SK-N-SH (cell line): ENCODE results near the gene LAPTM5. TPM values are rescaled to one million over a fixed set of nuclear protein-coding genes. Genes with fewer than 3 reads are reported as not detected.
A peak's percentile ranks its signal among the peaks of the same experiment; 100 is the strongest.

ENCODE experiments used
- CTCF ChIA-PET: fragments of 300-600, 350-600 bp; formaldehyde crosslinking; extraction: SDS; loops from one replicate; lab custom pipeline; 2021; lab: Yijun Ruan, JAX
- POLR2A ChIA-PET: fragments of 350-600 bp; sonication (Branson Sonifier 250); formaldehyde crosslinking; extraction: SDS; loops from one replicate; lab custom pipeline; 2020; ENCODE audit warnings: antibody characterized with exemption, inconsistent platforms; lab: Yijun Ruan, JAX
- DNase-seq: peaks from one replicate; pipeline ENCODE4 v3.0.0; 2012
- H2AFZ ChIP-seq: fragments of 200-600 bp; sonication (generic); 2 replicates; pipeline ENCODE4 v1.8.1; 2016; ENCODE audit warnings: antibody characterized with exemption, mild to moderate bottlenecking, low read depth
- H3F3A ChIP-seq: fragments of 200-600 bp; sonication (generic); replicated peaks from 2 replicates; pipeline ENCODE3; 2016; ENCODE audit warnings: antibody characterized with exemption, mild to moderate bottlenecking; ENCODE audit not compliant: insufficient read depth
- H3K27ac ChIP-seq, 2 experiments: fragments of 200-500 bp in 1 of 2; fragments of 200-600 bp in 1 of 2; sonication (Bioruptor generic) in 1 of 2; sonication (generic), shearing (Covaris generic) in 1 of 2; 2 replicates each; pipeline versions ENCODE4 v1.5.1 to v1.6.1; 2014 to 2016; ENCODE audit warnings: low read depth in 2 of 2, inconsistent platforms in 1 of 2, low read length in 1 of 2, mild to moderate bottlenecking in 1 of 2, mixed read lengths in 1 of 2
- H3K27me3 ChIP-seq: fragments of 200-600 bp; sonication (generic), shearing (Covaris generic); 2 replicates; pipeline ENCODE4 v1.6.1; 2016; ENCODE audit warnings: mixed run types; ENCODE audit not compliant: insufficient read depth
- H3K36me3 ChIP-seq, 2 experiments: fragments of 200-500 bp in 1 of 2; fragments of 200-600 bp in 1 of 2; sonication (Bioruptor generic) in 1 of 2; sonication (generic) in 1 of 2; replicated peaks in 1 of 2; 2 replicates each; pipeline versions ENCODE3 to v1.5.1; 2014 to 2016; ENCODE audit warnings: low read length in 1 of 2, mild to moderate bottlenecking in 1 of 2; ENCODE audit not compliant: insufficient read depth in 2 of 2, control insufficient read depth in 1 of 2
- H3K4me1 ChIP-seq, 2 experiments: fragments of 200-500 bp in 1 of 2; fragments of 200-600 bp in 1 of 2; sonication (Bioruptor generic) in 1 of 2; sonication (generic), shearing (Covaris generic) in 1 of 2; 2 replicates each; pipeline versions ENCODE4 v1.5.1 to v1.6.1; 2014 to 2016; ENCODE audit warnings: low read depth in 1 of 2, low read length in 1 of 2, mixed run types in 1 of 2; ENCODE audit not compliant: insufficient read depth in 2 of 2, control insufficient read depth in 1 of 2
- H3K4me2 ChIP-seq: fragments of 200-600 bp; sonication (generic), shearing (Covaris generic); 2 replicates; pipeline ENCODE4 v1.6.1; 2017; ENCODE audit warnings: mixed run types
- H3K4me3 ChIP-seq, 2 experiments: fragments of 200-500 bp in 1 of 2; fragments of 200-600 bp in 1 of 2; sonication (Bioruptor generic) in 1 of 2; sonication (generic), shearing (Covaris generic) in 1 of 2; 2 replicates each; pipeline versions ENCODE4 v1.5.1 to v1.8.1; 2014 to 2016; ENCODE audit warnings: low read depth in 2 of 2, inconsistent platforms in 1 of 2, low read length in 1 of 2, mild to moderate bottlenecking in 1 of 2, mixed read lengths in 1 of 2, moderate library complexity in 1 of 2
- H3K79me2 ChIP-seq: fragments of 200-600 bp; sonication (generic); 2 replicates; pipeline ENCODE4 v1.8.1; 2017; ENCODE audit warnings: mild to moderate bottlenecking; ENCODE audit not compliant: insufficient read depth
- H3K9ac ChIP-seq: fragments of 200-600 bp; sonication (generic); 2 replicates; pipeline ENCODE4 v1.6.1; 2017; ENCODE audit warnings: mixed run types
- H3K9me2 ChIP-seq: fragments of 200-600 bp; sonication (generic); 2 replicates; pipeline ENCODE4 v1.6.1; 2017; ENCODE audit warnings: mixed run types
- H3K9me3 ChIP-seq: fragments of 200-600 bp; sonication (generic); 2 replicates; pipeline ENCODE4 v1.6.1; 2017; ENCODE audit warnings: mixed run types, mild to moderate bottlenecking, moderate library complexity
- H4K20me1 ChIP-seq: fragments of 200-600 bp; sonication (generic); 2 replicates; pipeline ENCODE4 v1.6.1; 2017; ENCODE audit warnings: mild to moderate bottlenecking, mixed run types; ENCODE audit not compliant: insufficient read depth
- CHD2 ChIP-seq: fragments of 150-350 bp; IDR thresholded peaks from 2 replicates; pipeline ENCODE4 v1.6.1; 2018; ENCODE audit warnings: low read length; ENCODE audit not compliant: partially characterized antibody
- ELF1 ChIP-seq: IDR thresholded peaks from 2 replicates; pipeline ENCODE4 v1.4.0; 2012
- EP300 ChIP-seq, 2 experiments: IDR thresholded peaks; 2 replicates each; pipeline versions ENCODE4 v1.4.0 to v1.6.1; 2012; ENCODE audit warnings: borderline replicate concordance in 1 of 2, low read depth in 1 of 2, low read length in 1 of 2
- FOSL2 ChIP-seq: IDR thresholded peaks from 2 replicates; pipeline ENCODE4 v1.4.0; 2012; ENCODE audit warnings: low read depth, mild to moderate bottlenecking, moderate library complexity, borderline replicate concordance
- FOXJ3 ChIP-seq: sonication (generic); formaldehyde crosslinking; IDR thresholded peaks from 2 replicates; pipeline ENCODE4 v1.5.1; 2020; ENCODE audit warnings: mild to moderate bottlenecking, missing genetic modification reagents
- FOXM1 ChIP-seq: IDR thresholded peaks from 2 replicates; pipeline ENCODE4 v1.4.0; 2012; ENCODE audit warnings: low read depth, mild to moderate bottlenecking
- MAX ChIP-seq: IDR thresholded peaks from 2 replicates; pipeline ENCODE4 v1.4.0; 2012; ENCODE audit warnings: low read depth
- MXI1 ChIP-seq: IDR thresholded peaks from 2 replicates; pipeline ENCODE4 v1.6.1; 2012; ENCODE audit warnings: mild to moderate bottlenecking, low read depth, low read length, improper control_type of control experiment
- NFIC ChIP-seq: IDR thresholded peaks from 2 replicates; pipeline ENCODE4 v1.4.0; 2012; ENCODE audit warnings: borderline replicate concordance
- NRF1 ChIP-seq: IDR thresholded peaks from 2 replicates; pipeline ENCODE4 v1.6.1; 2012; ENCODE audit warnings: low read depth, mild to moderate bottlenecking, low read length
- RCOR1 ChIP-seq: fragments of 150-350 bp; IDR thresholded peaks from 2 replicates; pipeline ENCODE4 v1.6.1; 2017; ENCODE audit warnings: antibody characterized with exemption, low read length
- RFX5 ChIP-seq: IDR thresholded peaks from 2 replicates; pipeline ENCODE4 v1.6.1; 2012; ENCODE audit warnings: mild to moderate bottlenecking, improper control_type of control experiment, low read length
- SMC3 ChIP-seq: IDR thresholded peaks from 2 replicates; pipeline ENCODE4 v1.6.1; 2012; ENCODE audit warnings: low read depth, low read length, improper control_type of control experiment
- TAF1 ChIP-seq: IDR thresholded peaks from 2 replicates; pipeline ENCODE4 v1.6.1; 2012; ENCODE audit warnings: low read depth, mild to moderate bottlenecking, low read length, moderate library complexity, borderline replicate concordance
- TEAD4 ChIP-seq: IDR thresholded peaks from 2 replicates; pipeline ENCODE4 v1.4.0; 2012; ENCODE audit warnings: mild to moderate bottlenecking, borderline replicate concordance; ENCODE audit not compliant: insufficient read depth
- USF1 ChIP-seq: IDR thresholded peaks from 2 replicates; pipeline ENCODE4 v1.4.0; 2012; ENCODE audit warnings: low read depth, borderline replicate concordance
- YY1 ChIP-seq: IDR thresholded peaks from 2 replicates; pipeline ENCODE4 v1.4.0; 2012; ENCODE audit warnings: low read depth, mild to moderate bottlenecking
- WGBS: methylation state at CpG from one replicate; pipeline ENCODE4 v1.1.6; 2017; ENCODE audit warnings: low lambda C conversion rate; 5-methylcytosine and 5-hydroxymethylcytosine counted together
- polyA plus RNA-seq, 3 experiments: library from polyadenylated mRNA; depleted of rRNA; stranded (reverse); fragments of >200 nt; gene quantifications; 2 replicates each; pipeline ENCODE4 v1.2.3, GENCODE V29; 2012

Gene LAPTM5
- polyA plus RNA-seq, 1 of the 3 experiments (the other 2 are of a cell fraction) = 1.1 TPM

- Histone ChIP-seq H3K36me3 (no peaks in the 10 kb centered on the region), H3K79me2 (no peaks in the 10 kb centered on the region), H3K4me1 (peaks cover 3 to 14% of the 10 kb centered on the region in 2 experiments; a peak in 2 of 4 replicates), H4K20me1 (0 out of 2 replicates have a peak, but pooled peaks cover 7% of the 10 kb centered on the region), H3K27me3 (no peaks in the 10 kb centered on the region), H3K4me3 (peak overlapping the region; percentile 31 to 60), H3K9ac (no peak overlapping the region), H3K9me2 (no peaks in the 10 kb centered on the region), H2AFZ (no peak overlapping the region; the same call in 1 of the 2 replicates), H3K9me3 (no peaks in the 10 kb centered on the region), H3K4me2 (peak overlapping the region; percentile 49; the same call in 1 of the 2 replicates), H3K27ac (peak overlapping the region; percentile 40 to 43; a peak in 2 of 4 replicates), H3F3A (peaks cover 6% of the 10 kb centered on the region)
- ChIA-PET POLR2A (interaction anchor here (1.0 to 1.2 kb wide), 2 partner anchors 9 to 60 kb away, joined by 4 to 7 read pairs; no protein-coding TSS in a partner anchor), CTCF (interaction anchor here (0.6 to 14.9 kb wide), 29 partner anchors 10 to 1724 kb away, joined by 3 to 377 read pairs (median 8); partner anchors contain the start of genes LAPTM5 and PUM1)
- WGBS = 1% methylated on average over 38 of the region's 50 CpGs
- DNase-seq = peak; percentile 94
- TF ChIP-seq ELF1 = no peak
- TF ChIP-seq NRF1 = peak; percentile 53
- peak; percentile 63; the same call in 1 of the 2 replicates for TF ChIP-seq RFX5
Observed at GRCh38 chr1:30718091-30718635, 39.4 kb downstream of the LAPTM5 start.

DNA sequence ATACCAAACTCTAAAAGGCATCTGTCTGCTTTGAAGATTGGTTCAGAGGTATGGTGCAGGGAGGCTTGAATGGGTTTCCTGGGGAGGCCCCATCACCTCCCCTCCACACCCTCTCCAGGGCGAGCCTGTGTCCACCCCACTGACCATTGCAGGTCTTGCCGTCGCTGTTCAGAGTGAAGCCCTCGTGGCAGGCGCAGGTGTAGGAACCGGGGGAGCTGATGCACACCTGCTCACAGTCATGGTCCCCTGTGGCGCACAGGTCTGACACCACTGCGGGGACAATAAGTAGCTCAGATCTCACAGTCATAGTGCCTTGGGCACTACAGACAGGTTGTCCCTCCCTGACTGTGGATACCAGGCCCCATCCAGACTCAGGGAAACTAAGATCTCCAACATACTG, 40.9 kb downstream of the LAPTM5 start:
- 100% methylated on average over 3 of the region's 8 CpGs for WGBS
- Histone ChIP-seq H3K9me3 (no peaks in the 10 kb centered on the region), H3K79me2 (no peaks in the 10 kb centered on the region), H3K4me1 (peaks cover 3 to 10% of the 10 kb centered on the region in 2 experiments; a peak in 2 of 4 replicates)
- TF ChIP-seq RCOR1 = no peak
- no peak for TF ChIP-seq CHD2
- TF ChIP-seq FOXM1 = no peak
- TF ChIP-seq NFIC = no peak
- no peak for TF ChIP-seq RFX5
- TF ChIP-seq TAF1 = no peak
- TF ChIP-seq, all 33 proteins: peak for 0
- Histone ChIP-seq H3K27me3 (no peaks in the 10 kb centered on the region; the same call in 1 of the 2 replicates), H2AFZ (no peak overlapping the region), H3F3A (peaks cover 6% of the 10 kb centered on the region), H3K9ac (no peak overlapping the region), H4K20me1 (0 out of 2 replicates have a peak, but pooled peaks cover 7% of the 10 kb centered on the region), H3K4me3 (no peak overlapping the region), H3K4me2 (no peak overlapping the region), H3K9me2 (no peaks in the 10 kb centered on the region), H3K36me3 (no peaks in the 10 kb centered on the region), H3K27ac (no peak overlapping the region)
- POLR2A ChIA-PET = no interaction called here
- CTCF ChIA-PET = interaction anchor here (4.0 to 14.9 kb wide), 2 partner anchors 8 to 65 kb away, joined by 19 to 377 read pairs; no protein-coding TSS in a partner anchor
- no peak for DNase-seq

DNA sequence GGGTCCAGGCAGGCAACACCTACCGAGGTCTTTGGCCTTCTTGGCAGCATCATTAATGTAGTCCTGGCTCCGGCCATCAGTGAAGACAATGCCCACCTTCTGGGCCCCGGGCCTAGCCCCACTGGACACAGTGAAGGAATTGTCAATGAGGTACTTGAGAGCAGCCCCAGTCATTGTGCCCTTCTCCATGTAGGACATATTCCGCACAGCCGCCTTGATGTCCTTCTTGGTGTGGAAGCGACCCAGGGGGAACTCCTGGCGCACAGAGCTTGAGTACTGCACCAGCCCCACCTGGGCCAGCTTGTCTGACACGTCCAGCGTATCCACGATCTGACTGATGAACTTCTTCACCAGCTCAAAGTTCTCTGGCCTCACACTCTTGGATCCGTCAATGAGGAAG, 41.7 kb downstream of the LAPTM5 start:
- H3K27ac ChIP-seq = no peak overlapping the region
- ChIA-PET CTCF (interaction anchor here (0.5 to 1.4 kb wide), 2 partner anchors 64 to 885 kb away, joined by 3 to 4 read pairs; no protein-coding TSS in a partner anchor), POLR2A (no interaction called here)
- H3K9ac ChIP-seq = no peak overlapping the region
- H3F3A ChIP-seq = peaks cover 6% of the 10 kb centered on the region
- no peak overlapping the region for H3K4me2 ChIP-seq
- no peaks in the 10 kb centered on the region for H3K79me2 ChIP-seq
- no peaks in the 10 kb centered on the region; the same call in 1 of the 2 replicates for H3K27me3 ChIP-seq
- no peak overlapping the region for H2AFZ ChIP-seq
- 0 out of 2 replicates have a peak, but pooled peaks cover 7% of the 10 kb centered on the region for H4K20me1 ChIP-seq
- H3K9me3 ChIP-seq = no peaks in the 10 kb centered on the region
- H3K4me3 ChIP-seq = no peak overlapping the region
- peaks cover 3 to 15% of the 10 kb centered on the region in 2 experiments; a peak in 3 of 4 replicates for H3K4me1 ChIP-seq
- no peaks in the 10 kb centered on the region for H3K36me3 ChIP-seq
- no peak for DNase-seq
- no peaks in the 10 kb centered on the region for H3K9me2 ChIP-seq
- WGBS = 71% methylated on average over 4 of the region's 11 CpGs
- no peak for TF ChIP-seq TEAD4
- no peak for TF ChIP-seq FOSL2
- no peak for TF ChIP-seq SMC3
- TF ChIP-seq USF1 = no peak
- TF ChIP-seq EP300 (IDR thresholded peaks at IDR 0.05; ENCODE audit: borderline replicate concordance in 1 of 2, low read depth in 1 of 2, low read length in 1 of 2) = no peak
- no peak for TF ChIP-seq MAX
- no peak for TF ChIP-seq RFX5
- no peak for TF ChIP-seq YY1
- no peak for TF ChIP-seq MXI1
- TF ChIP-seq FOXJ3 (CRISPR knock-in tag) = no peak
- TF ChIP-seq, all 33 proteins: peak for 0
